Sigmoid colon (tissue), 4 donors: ENCODE data around the gene S100A7.

Source experiments
- EP300 ChIP-seq, 4 donors: sonication (generic); formaldehyde crosslinking; IDR thresholded peaks; one replicate each; pipeline ENCODE4 v1.6.1; 2017; ENCODE audit warnings: antibody characterized with exemption in 4 of 4
- POLR2AphosphoS5 ChIP-seq, 4 donors: sonication (generic); formaldehyde crosslinking; IDR thresholded peaks; one replicate each; pipeline ENCODE4 v1.6.1; 2017; ENCODE audit warnings: antibody characterized with exemption in 4 of 4
- TF ChIP-seq, protein P1 (sequence below), 4 experiments: fragments of 450-650 bp in 3 of 4; fragments of 200-600 bp in 1 of 4; IDR thresholded peaks; one replicate each; pipeline ENCODE4 v1.5.1; 2016 to 2019; ENCODE audit warnings: antibody characterized with exemption in 4 of 4, mild to moderate bottlenecking in 3 of 4, moderate library complexity in 2 of 4

DNA sequence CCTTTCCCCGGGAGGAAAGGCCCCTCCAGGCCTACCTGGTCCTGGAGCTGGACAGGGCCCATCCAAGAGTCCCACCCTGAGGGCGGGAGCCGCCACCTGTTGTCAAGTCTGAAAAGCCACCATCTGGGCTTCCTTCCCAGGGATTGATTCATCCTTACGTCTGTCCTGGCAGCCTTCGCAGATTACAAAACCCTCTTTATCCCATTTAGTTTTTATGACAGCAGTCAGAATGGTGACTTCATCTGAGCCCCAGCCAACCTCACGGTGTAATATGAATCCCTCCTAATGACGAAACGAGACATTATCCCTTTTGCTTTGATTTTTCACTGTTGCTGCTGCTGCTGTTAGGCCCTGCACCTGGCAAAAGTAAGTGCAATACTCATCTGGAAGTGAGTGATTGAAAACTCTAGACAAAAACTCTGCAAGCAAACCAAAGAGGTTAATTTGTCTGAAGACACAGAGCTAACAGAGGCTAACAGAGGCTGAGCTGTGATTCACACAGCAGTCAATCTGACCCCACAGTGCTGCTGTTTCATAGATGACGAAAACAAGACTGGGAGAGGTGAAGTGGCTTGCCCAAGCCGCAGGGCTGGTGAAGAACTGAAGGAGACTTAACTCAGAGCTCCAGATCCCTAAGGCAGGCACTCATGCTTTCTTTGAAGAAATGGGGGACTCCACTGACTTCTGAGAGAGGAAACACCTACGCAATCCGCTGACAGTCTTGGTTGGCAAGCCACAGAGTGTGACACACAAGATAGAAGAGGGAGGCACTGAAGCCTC, 30.0 kb upstream of the S100A7 start:
- TF ChIP-seq POLR2AphosphoS5 (IDR thresholded peaks at IDR 0.05): peak in 3 of 4 donors; percentile 51 to 64 (median 63)
- TF ChIP-seq, protein P1, sequence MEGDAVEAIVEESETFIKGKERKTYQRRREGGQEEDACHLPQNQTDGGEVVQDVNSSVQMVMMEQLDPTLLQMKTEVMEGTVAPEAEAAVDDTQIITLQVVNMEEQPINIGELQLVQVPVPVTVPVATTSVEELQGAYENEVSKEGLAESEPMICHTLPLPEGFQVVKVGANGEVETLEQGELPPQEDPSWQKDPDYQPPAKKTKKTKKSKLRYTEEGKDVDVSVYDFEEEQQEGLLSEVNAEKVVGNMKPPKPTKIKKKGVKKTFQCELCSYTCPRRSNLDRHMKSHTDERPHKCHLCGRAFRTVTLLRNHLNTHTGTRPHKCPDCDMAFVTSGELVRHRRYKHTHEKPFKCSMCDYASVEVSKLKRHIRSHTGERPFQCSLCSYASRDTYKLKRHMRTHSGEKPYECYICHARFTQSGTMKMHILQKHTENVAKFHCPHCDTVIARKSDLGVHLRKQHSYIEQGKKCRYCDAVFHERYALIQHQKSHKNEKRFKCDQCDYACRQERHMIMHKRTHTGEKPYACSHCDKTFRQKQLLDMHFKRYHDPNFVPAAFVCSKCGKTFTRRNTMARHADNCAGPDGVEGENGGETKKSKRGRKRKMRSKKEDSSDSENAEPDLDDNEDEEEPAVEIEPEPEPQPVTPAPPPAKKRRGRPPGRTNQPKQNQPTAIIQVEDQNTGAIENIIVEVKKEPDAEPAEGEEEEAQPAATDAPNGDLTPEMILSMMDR (IDR thresholded peaks at IDR 0.05): no peak
- peak in 1 of 4 donors; percentile 27 for TF ChIP-seq EP300 (IDR thresholded peaks at IDR 0.05)
